SK-N-SH (cell line): ENCODE data around the gene KCNK6. TPM values are rescaled to one million over a fixed set of nuclear protein-coding genes. Genes with fewer than 3 reads are reported as not detected.

Experiments
- CTCF ChIA-PET: fragments of 300-600, 350-600 bp; formaldehyde crosslinking; extraction: SDS; loops from one replicate; lab custom pipeline; 2021; lab: Yijun Ruan, JAX
- POLR2A ChIA-PET: fragments of 350-600 bp; sonication (Branson Sonifier 250); formaldehyde crosslinking; extraction: SDS; loops from one replicate; lab custom pipeline; 2020; ENCODE audit warnings: antibody characterized with exemption, inconsistent platforms; lab: Yijun Ruan, JAX
- DNase-seq: peaks from one replicate; pipeline ENCODE4 v3.0.0; 2012
- H2AFZ ChIP-seq: fragments of 200-600 bp; sonication (generic); 2 replicates; pipeline ENCODE4 v1.8.1; 2016; ENCODE audit warnings: antibody characterized with exemption, mild to moderate bottlenecking, low read depth
- H3F3A ChIP-seq: fragments of 200-600 bp; sonication (generic); replicated peaks from 2 replicates; pipeline ENCODE3; 2016; ENCODE audit warnings: antibody characterized with exemption, mild to moderate bottlenecking; ENCODE audit not compliant: insufficient read depth
- H3K27ac ChIP-seq, 2 experiments: fragments of 200-500 bp in 1 of 2; fragments of 200-600 bp in 1 of 2; sonication (Bioruptor generic) in 1 of 2; sonication (generic), shearing (Covaris generic) in 1 of 2; 2 replicates each; pipeline versions ENCODE4 v1.5.1 to v1.6.1; 2014 to 2016; ENCODE audit warnings: low read depth in 2 of 2, inconsistent platforms in 1 of 2, low read length in 1 of 2, mild to moderate bottlenecking in 1 of 2, mixed read lengths in 1 of 2
- H3K27me3 ChIP-seq: fragments of 200-600 bp; sonication (generic), shearing (Covaris generic); 2 replicates; pipeline ENCODE4 v1.6.1; 2016; ENCODE audit warnings: mixed run types; ENCODE audit not compliant: insufficient read depth
- H3K36me3 ChIP-seq, 2 experiments: fragments of 200-500 bp in 1 of 2; fragments of 200-600 bp in 1 of 2; sonication (Bioruptor generic) in 1 of 2; sonication (generic) in 1 of 2; replicated peaks in 1 of 2; 2 replicates each; pipeline versions ENCODE3 to v1.5.1; 2014 to 2016; ENCODE audit warnings: low read length in 1 of 2, mild to moderate bottlenecking in 1 of 2; ENCODE audit not compliant: insufficient read depth in 2 of 2, control insufficient read depth in 1 of 2
- H3K4me1 ChIP-seq, 2 experiments: fragments of 200-500 bp in 1 of 2; fragments of 200-600 bp in 1 of 2; sonication (Bioruptor generic) in 1 of 2; sonication (generic), shearing (Covaris generic) in 1 of 2; 2 replicates each; pipeline versions ENCODE4 v1.5.1 to v1.6.1; 2014 to 2016; ENCODE audit warnings: low read depth in 1 of 2, low read length in 1 of 2, mixed run types in 1 of 2; ENCODE audit not compliant: insufficient read depth in 2 of 2, control insufficient read depth in 1 of 2
- H3K4me2 ChIP-seq: fragments of 200-600 bp; sonication (generic), shearing (Covaris generic); 2 replicates; pipeline ENCODE4 v1.6.1; 2017; ENCODE audit warnings: mixed run types
- H3K4me3 ChIP-seq, 2 experiments: fragments of 200-500 bp in 1 of 2; fragments of 200-600 bp in 1 of 2; sonication (Bioruptor generic) in 1 of 2; sonication (generic), shearing (Covaris generic) in 1 of 2; 2 replicates each; pipeline versions ENCODE4 v1.5.1 to v1.8.1; 2014 to 2016; ENCODE audit warnings: low read depth in 2 of 2, inconsistent platforms in 1 of 2, low read length in 1 of 2, mild to moderate bottlenecking in 1 of 2, mixed read lengths in 1 of 2, moderate library complexity in 1 of 2
- H3K79me2 ChIP-seq: fragments of 200-600 bp; sonication (generic); 2 replicates; pipeline ENCODE4 v1.8.1; 2017; ENCODE audit warnings: mild to moderate bottlenecking; ENCODE audit not compliant: insufficient read depth
- H3K9ac ChIP-seq: fragments of 200-600 bp; sonication (generic); 2 replicates; pipeline ENCODE4 v1.6.1; 2017; ENCODE audit warnings: mixed run types
- H3K9me2 ChIP-seq: fragments of 200-600 bp; sonication (generic); 2 replicates; pipeline ENCODE4 v1.6.1; 2017; ENCODE audit warnings: mixed run types
- H3K9me3 ChIP-seq: fragments of 200-600 bp; sonication (generic); 2 replicates; pipeline ENCODE4 v1.6.1; 2017; ENCODE audit warnings: mixed run types, mild to moderate bottlenecking, moderate library complexity
- H4K20me1 ChIP-seq: fragments of 200-600 bp; sonication (generic); 2 replicates; pipeline ENCODE4 v1.6.1; 2017; ENCODE audit warnings: mild to moderate bottlenecking, mixed run types; ENCODE audit not compliant: insufficient read depth
- CTCF ChIP-seq: fragments of 200-600 bp; sonication (generic); IDR thresholded peaks from 2 replicates; pipeline ENCODE4 v1.6.1; 2017; ENCODE audit warnings: antibody characterized with exemption, mild to moderate bottlenecking, moderate library complexity
- FOSL2 ChIP-seq: IDR thresholded peaks from 2 replicates; pipeline ENCODE4 v1.4.0; 2012; ENCODE audit warnings: low read depth, mild to moderate bottlenecking, moderate library complexity, borderline replicate concordance
- FOXJ3 ChIP-seq: sonication (generic); formaldehyde crosslinking; IDR thresholded peaks from 2 replicates; pipeline ENCODE4 v1.5.1; 2020; ENCODE audit warnings: mild to moderate bottlenecking, missing genetic modification reagents
- FOXM1 ChIP-seq: IDR thresholded peaks from 2 replicates; pipeline ENCODE4 v1.4.0; 2012; ENCODE audit warnings: low read depth, mild to moderate bottlenecking
- GABPA ChIP-seq: IDR thresholded peaks from 2 replicates; pipeline ENCODE4 v1.4.0; 2012; ENCODE audit warnings: low read depth, mild to moderate bottlenecking
- IRF3 ChIP-seq: fragments of 150-350 bp; IDR thresholded peaks from 2 replicates; pipeline ENCODE4 v1.6.1; 2016; ENCODE audit warnings: mild to moderate bottlenecking, low read depth, low read length
- MAX ChIP-seq: IDR thresholded peaks from 2 replicates; pipeline ENCODE4 v1.4.0; 2012; ENCODE audit warnings: low read depth
- MXI1 ChIP-seq: IDR thresholded peaks from 2 replicates; pipeline ENCODE4 v1.6.1; 2012; ENCODE audit warnings: mild to moderate bottlenecking, low read depth, low read length, improper control_type of control experiment
- REST ChIP-seq: IDR thresholded peaks from 2 replicates; pipeline ENCODE4 v1.6.1; 2012; ENCODE audit warnings: mild to moderate bottlenecking, low read depth, low read length, moderate library complexity
- USF1 ChIP-seq: IDR thresholded peaks from 2 replicates; pipeline ENCODE4 v1.4.0; 2012; ENCODE audit warnings: low read depth, borderline replicate concordance
- YY1 ChIP-seq: IDR thresholded peaks from 2 replicates; pipeline ENCODE4 v1.4.0; 2012; ENCODE audit warnings: low read depth, mild to moderate bottlenecking
- ZBTB33 ChIP-seq: IDR thresholded peaks from 2 replicates; pipeline ENCODE4 v1.4.0; 2012; ENCODE audit warnings: low read depth, borderline replicate concordance
- WGBS: methylation state at CpG from one replicate; pipeline ENCODE4 v1.1.6; 2017; ENCODE audit warnings: low lambda C conversion rate; 5-methylcytosine and 5-hydroxymethylcytosine counted together
- polyA plus RNA-seq, 3 experiments: library from polyadenylated mRNA; depleted of rRNA; stranded (reverse); fragments of >200 nt; gene quantifications; 2 replicates each; pipeline ENCODE4 v1.2.3, GENCODE V29; 2012

The KCNK6 gene
- polyA plus RNA-seq, 1 of the 3 experiments (the other 2 are of a cell fraction), result 0.26 TPM

GRCh38 chr19:38367041-38367440 lies 47.4 kb downstream of the KCNK6 start:
- Histone ChIP-seq H3K36me3 (no peaks in the 10 kb centered on the region), H3K4me2 (no peak overlapping the region), H3K9me3 (no peaks in the 10 kb centered on the region), H3K4me3 (no peak overlapping the region), H3K27ac (no peak overlapping the region), H3K9ac (no peak overlapping the region), H3K9me2 (no peaks in the 10 kb centered on the region), H3K27me3 (no peaks in the 10 kb centered on the region), H3K4me1 (no peaks in the 10 kb centered on the region; a peak in 1 of 4 replicates), H2AFZ (no peak overlapping the region), H3F3A (peaks cover 6% of the 10 kb centered on the region), H4K20me1 (no peaks in the 10 kb centered on the region), H3K79me2 (no peaks in the 10 kb centered on the region)
- POLR2A ChIA-PET, result no interaction called here
- CTCF ChIA-PET, result interaction anchor here (1.7 kb wide), 1 partner anchor 134 kb away, joined by 6 read pairs; no protein-coding TSS in a partner anchor
- 79% methylated on average over 12 of the region's 12 CpGs for WGBS
- TF ChIP-seq CTCF (no peak), MAX (no peak), USF1 (no peak), YY1 (no peak), FOXM1 (no peak), GABPA (no peak), MXI1 (no peak), FOSL2 (no peak), REST (no peak), IRF3 (no peak), ZBTB33 (no peak), FOXJ3 (CRISPR knock-in tag) (no peak)
- DNase-seq, result no peak
